ENCODE data around the gene TMEM184B.

The TMEM184B gene

DNA sequence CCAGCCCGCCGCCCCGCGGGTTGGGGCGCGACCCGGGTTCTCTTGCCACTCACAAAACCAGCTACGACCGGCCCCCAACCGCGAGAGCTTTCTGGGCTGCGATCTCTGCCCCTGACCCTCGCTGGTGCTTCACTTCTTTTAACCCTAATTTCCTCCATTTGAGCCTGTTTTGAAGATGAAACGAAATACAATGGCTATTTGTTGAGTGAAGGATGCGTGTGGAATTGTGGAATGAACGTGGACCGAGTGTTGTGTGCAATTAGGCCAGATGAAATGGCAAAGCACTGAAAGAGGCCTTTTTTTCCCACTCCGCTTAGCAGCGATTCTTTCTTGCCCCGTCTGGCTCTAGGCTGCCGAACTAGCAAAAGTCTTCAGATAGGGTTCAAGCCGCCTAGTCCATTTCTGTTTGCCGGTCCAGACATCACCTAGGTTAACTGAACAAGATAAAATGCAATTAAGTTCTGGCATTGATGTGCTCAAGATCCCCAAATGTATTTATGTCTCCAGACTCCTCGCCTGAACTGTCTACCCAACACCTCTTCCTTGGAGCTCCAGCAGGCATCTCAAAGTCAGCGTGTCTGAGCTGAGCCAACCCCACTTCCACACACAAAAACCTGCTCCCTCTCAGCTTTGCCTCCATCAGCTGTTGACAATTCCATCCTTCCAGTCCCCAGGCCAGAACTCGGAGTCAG lies 471 bp upstream of the TMEM184B start:
- no peak for DNase-seq

DNA sequence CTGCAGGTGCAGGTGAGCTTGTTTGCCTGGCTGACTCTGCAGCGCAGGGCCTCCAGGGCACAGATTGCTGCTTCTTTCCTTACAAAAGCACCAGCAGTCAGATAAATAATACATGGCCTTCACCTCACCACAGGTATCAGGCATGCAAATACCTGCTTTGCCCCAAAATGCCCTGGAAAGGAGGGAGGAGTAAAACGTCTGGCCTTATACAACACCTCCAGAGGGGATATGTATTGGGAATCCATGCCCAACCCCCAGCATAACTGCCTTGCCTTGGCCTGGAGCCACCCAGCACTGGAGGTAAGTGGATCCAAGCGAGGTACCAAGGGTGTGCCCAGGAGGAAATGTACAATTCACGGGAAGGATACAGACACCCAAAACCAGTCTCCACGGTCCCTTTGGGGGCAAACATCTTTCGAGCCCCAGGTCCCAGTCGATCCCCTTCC lies 860 bp downstream of the TMEM184B start:
- DNase-seq = peak; percentile 60

DNA sequence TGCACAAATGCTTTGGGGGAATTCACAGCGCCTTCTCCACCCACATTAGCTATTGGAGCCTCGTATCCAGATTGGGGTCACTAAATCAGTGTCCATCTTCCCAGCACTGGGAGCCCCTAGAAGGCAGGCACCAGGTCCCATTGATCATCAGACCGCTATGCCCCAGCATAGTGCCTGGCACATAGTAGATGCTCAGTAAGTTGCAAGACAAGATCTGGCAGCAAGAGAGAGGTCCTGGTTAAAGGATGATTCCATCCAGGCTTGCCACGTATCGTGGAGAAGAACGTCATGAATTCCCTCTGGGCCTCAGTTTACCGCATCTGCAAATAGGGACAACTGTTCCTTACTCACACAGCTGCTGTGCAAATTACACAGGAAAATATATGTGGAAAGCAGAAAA lies 1.7 kb downstream of the TMEM184B start:
- no peak for DNase-seq

DNA sequence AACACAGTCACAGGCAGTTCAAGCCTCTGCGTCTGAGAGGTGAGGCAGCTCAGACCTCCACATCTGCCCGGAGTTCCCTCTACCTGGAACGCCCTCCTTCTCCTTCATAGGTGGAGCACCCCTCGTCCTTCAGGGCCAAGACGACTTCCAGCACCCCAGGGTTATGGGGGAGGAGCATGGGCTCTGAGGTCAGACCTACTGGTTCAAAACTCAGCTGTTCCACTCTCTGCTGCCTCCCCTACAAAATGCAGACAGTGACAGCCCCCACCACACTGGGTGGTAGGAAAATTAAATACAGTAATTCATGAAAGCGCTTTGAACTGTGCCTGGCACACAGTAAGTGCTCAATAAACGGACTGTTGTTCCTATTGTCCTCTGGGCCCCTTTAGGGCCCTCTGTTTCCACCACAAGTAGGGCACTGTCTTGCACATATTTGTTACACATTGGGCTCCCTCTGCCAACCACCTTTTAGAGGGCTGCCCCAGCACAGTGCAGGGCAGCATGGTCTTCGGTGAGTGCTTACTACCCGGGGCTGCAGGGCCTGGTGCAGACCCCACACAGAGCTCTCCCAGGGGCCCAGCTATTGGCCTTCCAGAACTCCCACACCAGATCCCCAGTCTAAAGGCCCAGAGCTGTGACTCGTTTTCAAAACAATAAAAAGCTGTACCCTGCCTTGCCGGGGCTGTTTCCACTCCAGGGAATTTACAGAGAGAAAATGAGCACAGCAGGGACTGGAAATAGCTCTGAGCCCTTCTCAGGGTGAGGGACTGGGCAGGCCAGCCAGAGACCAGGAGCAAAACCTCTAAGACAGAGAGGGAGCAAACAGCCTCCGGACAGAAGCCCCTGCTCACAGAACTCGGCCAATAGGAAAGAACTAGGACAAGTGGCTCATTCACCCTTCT lies 2.5 kb downstream of the TMEM184B start:
- DNase-seq = no peak

DNA sequence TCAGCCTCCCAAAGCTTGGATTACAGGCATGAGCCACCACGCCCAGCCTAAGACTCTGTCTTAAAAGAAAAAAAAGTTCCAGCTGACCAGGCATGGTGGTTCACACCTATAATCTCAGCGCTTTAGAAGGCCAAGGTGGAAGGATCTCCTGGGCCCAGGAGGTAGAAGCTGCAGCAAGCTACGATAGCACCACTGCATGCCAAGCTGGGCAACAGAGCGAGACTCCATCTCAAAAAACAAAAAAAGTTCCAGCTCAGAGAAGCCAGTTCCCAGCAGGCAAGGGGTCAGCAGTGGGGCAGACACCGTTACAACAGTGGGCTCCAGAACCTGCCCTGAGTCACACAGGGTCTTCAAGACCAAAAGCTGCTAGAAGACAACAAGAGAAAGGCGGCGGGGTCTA lies 3.3 kb downstream of the TMEM184B start:
- DNase-seq = no peak

DNA sequence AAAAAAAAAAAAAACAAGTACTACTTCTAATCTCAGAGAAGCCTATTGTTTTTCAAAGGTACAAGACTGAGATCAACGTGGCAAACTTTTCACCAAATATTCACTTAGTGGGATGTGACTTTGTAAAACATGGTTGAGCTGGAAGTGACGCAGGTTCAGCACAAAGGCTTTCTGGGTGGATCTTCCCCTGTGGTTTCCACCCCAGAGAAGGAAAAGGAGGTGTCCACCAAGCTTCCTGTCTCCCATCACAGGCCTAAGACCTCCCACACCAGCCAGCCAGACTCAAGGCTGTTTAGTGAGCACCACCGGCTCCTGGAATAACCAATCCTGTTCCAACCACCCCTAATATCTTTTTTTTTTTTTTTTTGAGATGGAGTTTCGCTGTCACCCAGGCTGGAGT lies 5.7 kb downstream of the TMEM184B start:
- no peak for DNase-seq

DNA sequence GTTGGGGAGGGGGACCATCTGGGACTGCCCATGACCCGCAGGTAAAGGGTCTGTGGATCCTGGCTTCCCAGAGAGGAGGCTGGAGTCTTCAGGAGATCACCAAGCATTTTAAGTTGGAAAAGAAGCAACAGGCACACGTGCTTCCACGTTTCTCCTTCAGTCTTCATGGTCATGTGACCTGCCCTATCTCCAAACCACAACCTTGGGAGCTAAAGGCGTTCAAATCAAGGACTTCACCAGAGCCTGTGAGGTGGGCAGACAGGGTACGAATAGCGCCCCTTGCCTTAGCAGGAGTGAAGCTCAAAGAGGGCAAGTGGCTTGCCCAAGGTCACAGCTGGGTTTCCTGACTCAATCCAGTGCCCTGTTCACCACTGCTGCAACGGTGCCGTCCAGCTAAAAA lies 6.7 kb downstream of the TMEM184B start:
- DNase-seq = no peak

DNA sequence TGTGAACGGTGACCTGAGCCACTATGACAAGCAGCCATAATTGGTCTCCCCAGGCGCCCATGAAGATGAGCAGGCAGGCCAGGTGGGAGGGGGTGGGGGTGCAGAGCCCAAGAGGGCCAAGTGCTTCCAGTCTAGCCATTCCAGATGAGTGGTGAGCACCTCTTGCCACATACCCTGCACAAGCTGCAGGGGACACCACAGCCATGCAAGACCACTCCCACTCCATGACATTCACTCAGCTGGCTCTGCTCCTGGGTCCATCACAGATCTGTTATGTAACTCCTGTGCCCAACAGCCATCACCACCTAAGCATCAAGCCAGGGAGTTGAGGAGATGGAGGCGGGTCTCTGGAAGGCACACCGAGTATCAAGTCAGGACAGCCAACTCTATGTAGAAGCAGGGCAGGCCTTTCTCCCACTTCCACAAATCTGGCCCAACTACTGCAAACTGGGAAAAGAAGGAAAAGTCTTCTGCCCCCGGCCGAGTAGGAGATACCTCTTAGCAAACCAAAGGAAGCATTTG lies 8.4 kb downstream of the TMEM184B start:
- no peak for DNase-seq

DNA sequence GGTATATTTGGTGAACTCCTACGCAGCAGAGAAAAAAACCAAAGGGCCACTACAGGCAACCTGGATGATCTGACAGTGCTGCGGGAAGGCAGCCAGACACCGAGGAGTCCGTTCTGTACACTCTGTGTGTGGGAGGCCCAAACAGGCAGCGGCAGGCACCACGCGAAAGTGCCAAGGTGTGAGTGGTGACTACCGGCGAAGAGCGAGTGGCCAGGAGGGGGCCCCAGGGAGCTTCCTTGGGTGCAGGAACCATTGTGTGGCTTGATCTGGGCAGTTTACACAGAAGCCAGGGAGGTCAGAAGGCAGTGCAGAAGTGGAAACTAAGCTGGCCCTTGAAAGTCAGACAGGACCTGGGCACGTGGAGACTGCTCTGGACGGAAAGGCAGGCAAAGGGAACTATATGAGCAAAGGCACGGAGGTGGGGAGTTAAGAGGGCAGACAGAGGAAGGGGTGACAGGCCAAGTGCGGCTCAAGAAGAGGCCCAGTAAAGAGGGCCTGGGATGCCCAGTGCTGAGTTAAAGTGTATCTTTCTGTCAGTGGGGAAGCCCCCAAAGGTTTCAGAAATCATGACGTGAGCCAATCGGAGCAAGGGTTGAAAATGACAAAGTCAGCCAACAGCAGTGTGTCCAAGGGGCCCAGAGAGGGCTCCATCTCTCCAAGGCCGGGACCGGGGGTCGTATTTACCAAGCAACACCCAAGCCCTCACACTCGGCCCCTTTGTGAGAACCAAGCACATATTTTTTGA lies 10.6 kb downstream of the TMEM184B start:
- no peak for DNase-seq

DNA sequence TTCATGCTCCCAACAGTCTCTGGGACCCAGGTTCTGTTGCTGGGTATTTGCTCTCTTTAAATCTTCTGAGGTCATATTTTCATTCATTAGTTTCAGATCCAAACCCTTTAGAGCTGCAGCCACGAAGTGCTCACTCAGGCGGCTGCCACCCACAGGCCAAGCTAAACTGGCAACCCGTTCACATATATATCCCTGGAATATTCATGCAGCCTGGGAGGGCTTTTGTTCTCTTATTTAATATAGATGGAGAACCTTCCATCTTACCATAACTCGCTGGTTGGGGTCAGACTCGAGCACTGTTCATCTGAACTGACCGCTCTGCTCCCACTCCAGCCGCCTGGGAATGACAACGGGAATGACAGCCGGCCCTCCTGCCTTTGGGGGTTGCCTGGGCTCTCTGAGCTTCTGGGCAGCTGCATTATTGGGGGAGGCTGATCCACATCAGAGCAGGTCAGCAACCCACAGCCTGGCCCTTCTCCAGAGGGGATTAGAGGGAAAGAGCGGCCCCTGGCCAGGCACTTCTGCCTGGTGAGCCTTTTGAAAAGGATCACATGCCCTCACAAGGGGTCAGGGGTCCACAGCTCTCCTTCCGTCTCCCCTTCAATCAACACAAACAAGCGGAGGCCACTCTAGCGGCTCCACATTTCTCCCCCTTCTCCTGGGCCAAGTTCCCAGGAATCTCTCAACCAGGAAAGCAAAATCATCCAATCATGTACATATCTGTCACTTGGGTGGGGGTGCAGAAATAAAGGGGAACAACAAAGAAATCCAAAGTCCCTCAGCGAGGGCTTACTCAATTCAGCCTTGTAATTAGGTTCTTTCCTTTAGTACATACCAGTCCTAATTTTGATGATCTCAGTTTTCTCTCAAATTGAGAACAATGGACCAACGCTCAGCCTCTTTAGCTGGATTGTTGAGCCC lies 11.8 kb downstream of the TMEM184B start:
- no peak for DNase-seq

DNA sequence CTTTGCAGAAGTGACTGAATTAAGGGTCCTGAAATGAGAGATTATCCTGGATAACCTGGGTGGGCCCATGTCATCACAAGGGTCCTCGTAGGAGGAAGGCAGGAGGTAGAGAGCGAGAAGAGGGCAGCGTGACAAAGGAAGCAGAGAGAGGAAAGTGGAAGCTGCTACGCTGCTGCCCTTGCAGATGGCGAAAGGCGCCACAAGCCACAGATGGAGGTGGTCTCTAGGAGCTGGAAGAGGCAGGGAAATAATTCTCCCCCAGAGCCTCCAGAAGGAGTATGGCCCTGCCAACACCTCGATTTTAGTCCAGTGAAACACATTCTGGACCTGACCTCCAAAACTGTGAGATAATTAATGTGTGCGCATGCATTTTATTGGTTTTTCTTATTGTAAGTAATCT lies 13.4 kb downstream of the TMEM184B start:
- no peak for DNase-seq

DNA sequence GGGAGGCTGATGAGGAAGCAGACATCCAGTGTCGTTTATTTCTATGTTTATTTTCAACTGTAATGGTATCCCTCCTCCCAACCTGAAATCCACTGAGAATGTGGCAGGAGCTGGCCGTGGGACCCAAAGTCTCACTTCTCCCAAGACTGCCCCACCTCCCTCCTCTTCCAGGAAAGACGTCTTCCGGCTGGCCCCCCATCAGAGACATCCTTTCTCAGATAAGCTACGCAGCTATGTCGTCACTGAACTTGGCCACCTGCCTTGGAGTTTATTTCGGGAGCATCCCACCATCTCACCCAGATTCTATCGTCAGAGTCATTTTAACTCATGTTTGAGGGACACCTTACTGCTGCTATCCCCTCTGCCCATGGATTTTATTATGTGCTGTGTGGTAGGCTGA lies 13.9 kb downstream of the TMEM184B start:
- no peak for DNase-seq

DNA sequence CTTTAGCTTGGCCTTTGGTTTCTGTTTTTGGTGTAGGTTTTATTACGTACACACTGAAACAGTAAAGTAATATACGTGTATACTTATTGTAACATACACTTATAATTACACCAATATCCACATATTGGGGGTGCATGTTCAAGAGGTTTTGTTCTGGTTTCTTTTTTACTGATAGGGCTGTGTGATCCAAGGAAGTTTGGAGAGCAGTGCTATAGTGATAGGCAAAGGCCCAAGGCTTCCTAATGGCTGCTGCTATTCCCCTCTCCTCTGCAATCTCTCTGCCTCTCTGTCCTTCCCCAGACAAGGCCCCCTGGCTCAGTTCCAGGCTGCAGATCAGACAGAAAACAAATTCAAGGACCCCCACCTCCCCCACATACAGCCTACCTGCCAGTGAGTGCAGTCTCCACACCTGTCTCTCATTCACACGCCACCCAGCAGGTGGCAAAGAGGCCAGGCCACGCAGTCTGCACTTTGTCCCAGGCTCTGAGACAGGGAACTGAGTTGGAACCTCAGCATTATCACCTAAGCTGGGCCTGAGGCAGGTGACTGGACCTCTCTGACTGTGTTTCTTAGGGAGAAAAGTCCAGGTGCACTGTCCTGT lies 15.1 kb downstream of the TMEM184B start:
- peak; percentile 82 for DNase-seq

DNA sequence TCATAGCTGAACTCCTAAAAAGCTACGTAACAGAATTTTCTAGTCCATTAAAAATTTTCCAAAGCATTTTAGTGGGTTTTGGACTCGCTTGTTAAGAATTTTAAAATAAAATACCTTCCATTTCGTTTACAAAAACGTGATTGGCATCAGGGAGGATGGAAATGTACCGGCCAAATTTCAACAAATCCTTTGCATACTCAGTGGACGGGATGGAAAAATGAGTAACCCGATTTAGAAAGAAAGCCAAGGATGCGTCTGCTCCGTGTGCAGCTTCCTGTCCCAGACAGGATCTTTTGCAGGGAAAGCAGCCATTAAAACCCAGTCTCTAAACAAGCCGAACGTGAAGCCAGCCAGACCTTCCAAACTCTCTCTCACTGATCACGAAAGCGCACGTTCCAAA lies 15.6 kb downstream of the TMEM184B start:
- DNase-seq = no peak

DNA sequence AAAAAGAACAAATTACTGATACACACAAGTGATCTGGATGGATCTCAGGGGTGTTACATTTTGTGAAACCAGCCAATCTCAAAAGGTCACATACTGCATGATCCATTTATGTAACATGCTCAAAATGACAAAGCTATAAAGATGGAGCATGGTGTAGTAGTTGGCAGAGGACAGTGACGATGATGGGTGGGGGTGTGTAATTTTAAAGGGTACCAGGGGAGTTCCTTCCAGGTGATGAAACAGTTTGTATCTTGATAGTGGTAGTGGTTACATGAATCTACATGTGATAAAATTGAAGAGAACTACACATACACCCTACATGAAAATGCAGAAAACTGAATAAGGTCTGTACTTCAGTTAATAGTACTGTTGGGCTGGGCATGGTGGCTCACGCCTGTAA lies 17.1 kb downstream of the TMEM184B start:
- DNase-seq = no peak

DNA sequence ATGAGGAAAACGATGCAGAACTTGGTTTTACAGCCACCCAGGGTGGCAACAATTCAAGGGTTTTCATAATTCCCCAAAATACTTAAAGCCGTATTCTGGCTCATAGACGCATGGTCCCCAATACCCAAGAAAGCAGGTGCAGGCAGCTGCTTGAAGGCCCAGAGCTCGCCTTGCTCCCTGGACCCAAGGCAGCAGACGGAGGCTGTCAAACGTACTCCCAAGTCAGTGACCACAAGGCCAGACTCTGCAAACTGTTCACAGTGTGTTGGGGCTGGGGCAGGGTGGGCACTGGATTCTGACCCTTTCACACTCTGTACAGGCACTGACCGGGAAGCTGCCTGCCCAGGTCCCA lies 21.5 kb downstream of the TMEM184B start:
- DNase-seq = no peak

DNA sequence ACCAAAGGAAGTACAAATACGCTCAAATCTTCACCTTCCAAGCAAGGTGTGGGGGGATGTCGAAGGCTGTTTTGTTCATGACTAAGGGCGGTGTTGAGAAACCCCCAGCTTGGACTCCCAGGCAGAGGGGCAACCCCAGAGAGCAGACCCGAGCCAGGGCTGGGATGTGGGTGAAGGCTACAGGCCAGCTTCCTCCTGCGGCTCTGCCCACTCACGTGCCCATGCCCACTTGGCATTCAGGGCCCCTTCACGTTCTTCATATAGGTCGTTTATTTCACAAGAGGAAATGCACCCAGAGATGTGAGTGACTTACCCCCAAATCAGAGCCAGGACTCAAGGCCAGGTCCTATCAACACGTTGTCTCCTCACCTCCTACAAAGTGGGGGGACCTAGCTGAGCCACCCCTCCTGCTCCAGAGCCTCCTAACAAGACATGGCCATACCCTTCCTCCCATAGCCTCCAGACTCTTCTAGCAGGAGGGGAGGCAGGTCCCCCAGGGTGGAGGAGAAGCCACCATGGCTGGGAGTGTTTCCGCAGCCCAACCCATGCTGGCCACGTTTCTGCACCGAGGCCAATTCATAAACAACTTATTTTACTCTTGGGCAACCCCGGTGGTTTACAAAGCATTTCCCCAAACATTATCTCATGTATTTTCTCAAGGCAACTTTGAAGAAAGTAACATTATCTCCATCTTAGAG lies 22.0 kb downstream of the TMEM184B start:
- DNase-seq = no peak

DNA sequence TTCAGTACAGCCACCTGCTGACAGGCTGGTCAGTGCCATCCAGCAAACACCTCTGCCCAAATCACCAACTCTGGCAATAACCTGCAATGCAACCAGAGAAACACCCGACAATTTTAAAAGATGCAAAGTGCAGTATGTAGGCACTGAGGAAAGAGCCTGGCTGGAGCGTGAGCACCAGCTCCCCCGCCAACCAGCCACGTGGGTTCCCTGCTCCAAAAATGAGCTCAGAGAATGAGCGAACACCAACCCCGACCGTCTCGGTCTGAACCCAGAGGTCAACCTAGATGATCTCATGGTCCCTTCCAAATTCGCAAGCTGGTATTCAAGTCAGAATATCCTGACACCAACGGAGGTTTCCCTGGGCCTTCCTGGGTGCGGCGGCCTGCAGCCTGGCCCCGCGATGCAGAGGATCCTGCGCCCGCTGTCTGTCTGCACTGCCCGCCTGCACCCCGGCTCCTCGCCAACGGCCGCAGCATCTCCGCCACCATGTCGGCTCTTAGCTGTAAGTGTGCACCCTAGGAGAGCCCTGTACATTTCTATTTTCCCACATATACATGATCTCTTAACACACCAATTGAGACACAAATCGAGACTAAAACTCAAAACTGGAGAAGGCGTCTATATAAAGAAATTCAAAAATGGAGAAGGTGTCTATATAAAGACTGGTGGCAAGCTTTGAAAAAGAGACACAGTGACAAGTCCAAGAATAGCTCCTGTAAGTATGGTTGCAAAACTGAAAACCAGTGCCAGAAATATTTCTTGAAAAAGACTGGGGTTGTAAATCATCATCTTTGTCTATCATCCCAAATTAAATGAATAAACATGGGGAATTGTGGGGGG lies 22.8 kb downstream of the TMEM184B start:
- no peak for DNase-seq

DNA sequence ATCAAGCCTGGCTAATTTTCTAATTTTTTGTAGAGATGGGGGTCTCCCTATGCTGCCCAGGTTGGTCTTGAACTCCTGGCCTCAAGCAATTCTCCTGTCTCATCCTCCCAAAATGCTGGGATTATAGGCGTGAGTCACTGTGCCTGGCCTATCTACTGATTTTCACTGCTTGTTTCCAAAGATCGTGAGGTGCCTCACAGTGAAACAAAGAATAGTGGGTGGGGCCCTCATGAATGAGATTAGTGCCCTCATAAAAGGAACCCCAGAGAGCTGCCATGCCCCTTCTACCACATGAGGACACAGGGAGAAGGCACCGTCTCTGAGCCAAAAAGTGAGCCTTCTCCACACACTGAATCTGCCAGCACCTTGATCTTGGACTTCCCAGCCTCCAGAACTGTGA lies 23.5 kb downstream of the TMEM184B start:
- DNase-seq = no peak

DNA sequence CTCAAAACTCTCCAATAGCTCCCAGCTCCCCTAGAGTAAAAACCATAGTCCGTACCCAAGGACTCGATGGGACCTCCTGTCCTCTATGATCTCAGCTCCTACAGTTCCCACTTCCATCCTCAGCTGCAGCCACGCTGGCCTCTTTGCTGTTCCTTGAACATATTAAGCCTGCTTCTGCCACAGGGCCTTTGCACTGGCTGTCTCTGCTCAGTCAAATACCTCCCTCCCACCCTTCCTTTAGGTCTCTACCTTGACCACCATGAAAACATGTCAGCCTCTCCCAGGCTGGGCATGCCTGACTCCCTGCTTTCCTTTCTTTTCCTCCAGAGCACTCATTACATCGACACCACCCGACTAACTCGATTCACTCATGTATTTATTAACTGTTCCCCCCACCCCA lies 24.5 kb downstream of the TMEM184B start:
- no peak for DNase-seq
